Naive B cell (primary cell): ENCODE data around the gene RNF208. TPM values are rescaled to one million over a fixed set of nuclear protein-coding genes. Genes with fewer than 3 reads are reported as not detected.

ENCODE experiments used
- ATAC-seq, 2 donors: fragments of 150-1000 bp; cut with Tn5 transposase; 2 replicates each; pipeline ENCODE4 v1.10.0; 2021; ENCODE audit warnings: low read depth in 2 of 2, mild to moderate bottlenecking in 2 of 2, moderate library complexity in 2 of 2
- DNase-seq: peaks from one replicate; pipeline ENCODE4 v3.0.0; 2022
- H3K27ac Mint-ChIP-seq, 6 donors: one replicate each; pipeline ENCODE4 v1.8.0; 2020 to 2022; ENCODE audit warnings: mild to moderate bottlenecking in 6 of 6, mixed read lengths in 6 of 6, moderate library complexity in 5 of 6, inconsistent platforms in 2 of 6
- H3K27me3 Mint-ChIP-seq, 3 donors: one replicate each; pipeline ENCODE4 v1.8.0; 2021 to 2022; ENCODE audit warnings: mixed read lengths in 3 of 3, mild to moderate bottlenecking in 1 of 3
- H3K36me3 Mint-ChIP-seq, 2 donors: one replicate each; pipeline ENCODE4 v1.8.0; 2020 to 2022; ENCODE audit warnings: mixed read lengths in 2 of 2, inconsistent platforms in 1 of 2, mild to moderate bottlenecking in 1 of 2
- H3K4me1 Mint-ChIP-seq, 3 donors: one replicate each; pipeline ENCODE4 v1.8.0; 2020 to 2022; ENCODE audit warnings: mixed read lengths in 3 of 3, inconsistent platforms in 1 of 3, mild to moderate bottlenecking in 1 of 3, moderate library complexity in 1 of 3
- H3K4me3 Mint-ChIP-seq, 8 donors: one replicate each; pipeline ENCODE4 v1.8.0; 2020 to 2022; ENCODE audit warnings: mild to moderate bottlenecking in 8 of 8, mixed read lengths in 8 of 8, moderate library complexity in 8 of 8, inconsistent platforms in 2 of 8
- H3K9me3 Mint-ChIP-seq, 7 donors: one replicate each; pipeline ENCODE4 v1.8.0; 2020 to 2022; ENCODE audit warnings: mixed read lengths in 7 of 7, mild to moderate bottlenecking in 5 of 7, inconsistent platforms in 2 of 7, moderate library complexity in 1 of 7
- polyA plus RNA-seq, 6 donors: library from polyadenylated mRNA; unstranded; fragments of 300-500 nt; fragmentation: Illumina TruSeq; gene quantifications; one replicate each; pipeline ENCODE4 v1.2.3, GENCODE V29; 2021; ENCODE audit warnings: low read depth in 6 of 6

The RNF208 gene, protein sequence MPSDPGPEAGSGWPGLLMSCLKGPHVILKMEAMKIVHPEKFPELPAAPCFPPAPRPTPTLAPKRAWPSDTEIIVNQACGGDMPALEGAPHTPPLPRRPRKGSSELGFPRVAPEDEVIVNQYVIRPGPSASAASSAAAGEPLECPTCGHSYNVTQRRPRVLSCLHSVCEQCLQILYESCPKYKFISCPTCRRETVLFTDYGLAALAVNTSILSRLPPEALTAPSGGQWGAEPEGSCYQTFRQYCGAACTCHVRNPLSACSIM
- polyA plus RNA-seq: under 1 TPM in 1 of 6 donors, not detected in 5; 0.30 TPM

GRCh38 chr9:137222190-137223077 lies at the start of gene RNF208:
Gene RNF208, minus strand, starts transcription at chr9:137222240. Its CDS starts 1,028 bp downstream, at chr9:137221212.
- Mint-ChIP-seq H3K27ac (peak within 1 kb of the TSS in 5 of 6 donors; percentile 66 to 97 (median 75)), H3K4me3 (peak within 1 kb of the TSS; percentile 75 to 92 (median 80)), H3K27me3 (peaks cover 0 to 2% (median 2%) of the 10 kb centered on the region in 3 donors), H3K4me1 (peaks cover 4 to 8% (median 7%) of the 10 kb centered on the region in 3 donors), H3K36me3 (no peaks in the 10 kb centered on the region), H3K9me3 (no peaks in the 10 kb centered on the region)
- no peak for ATAC-seq
- no peak for DNase-seq

DNA sequence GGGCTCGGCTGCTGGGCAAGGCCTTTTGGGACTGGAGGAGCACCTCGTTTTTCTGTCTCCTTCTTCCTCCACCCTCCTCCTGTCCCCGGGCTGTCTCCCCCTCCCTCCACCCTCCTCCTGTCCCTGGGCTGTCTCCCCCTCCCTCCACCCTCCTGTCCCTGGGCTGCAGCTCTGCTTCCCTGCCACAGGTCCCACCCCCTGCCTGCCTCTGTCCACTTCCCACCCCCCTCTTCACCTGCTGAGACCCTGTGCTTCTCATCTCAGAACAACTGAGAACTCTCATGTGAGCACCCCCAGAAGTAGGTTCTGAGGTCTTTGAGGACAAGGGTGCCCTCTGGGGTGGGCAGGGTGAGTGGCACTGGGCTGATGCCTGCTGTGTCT lies 49.6 kb upstream of the RNF208 start:
- no peaks in the 10 kb centered on the region for H3K9me3 Mint-ChIP-seq
- DNase-seq (no peak), ATAC-seq (no peak)
- no peak overlapping the region for H3K4me3 Mint-ChIP-seq
- peak overlapping the region in 1 of 6 donors; percentile 44 for H3K27ac Mint-ChIP-seq
- H3K36me3 Mint-ChIP-seq: peaks cover 5 to 8% of the 10 kb centered on the region in 2 donors
- H3K27me3 Mint-ChIP-seq: no peaks in the 10 kb centered on the region
- H3K4me1 Mint-ChIP-seq: peaks cover 38 to 48% (median 47%) of the 10 kb centered on the region in 3 donors

DNA sequence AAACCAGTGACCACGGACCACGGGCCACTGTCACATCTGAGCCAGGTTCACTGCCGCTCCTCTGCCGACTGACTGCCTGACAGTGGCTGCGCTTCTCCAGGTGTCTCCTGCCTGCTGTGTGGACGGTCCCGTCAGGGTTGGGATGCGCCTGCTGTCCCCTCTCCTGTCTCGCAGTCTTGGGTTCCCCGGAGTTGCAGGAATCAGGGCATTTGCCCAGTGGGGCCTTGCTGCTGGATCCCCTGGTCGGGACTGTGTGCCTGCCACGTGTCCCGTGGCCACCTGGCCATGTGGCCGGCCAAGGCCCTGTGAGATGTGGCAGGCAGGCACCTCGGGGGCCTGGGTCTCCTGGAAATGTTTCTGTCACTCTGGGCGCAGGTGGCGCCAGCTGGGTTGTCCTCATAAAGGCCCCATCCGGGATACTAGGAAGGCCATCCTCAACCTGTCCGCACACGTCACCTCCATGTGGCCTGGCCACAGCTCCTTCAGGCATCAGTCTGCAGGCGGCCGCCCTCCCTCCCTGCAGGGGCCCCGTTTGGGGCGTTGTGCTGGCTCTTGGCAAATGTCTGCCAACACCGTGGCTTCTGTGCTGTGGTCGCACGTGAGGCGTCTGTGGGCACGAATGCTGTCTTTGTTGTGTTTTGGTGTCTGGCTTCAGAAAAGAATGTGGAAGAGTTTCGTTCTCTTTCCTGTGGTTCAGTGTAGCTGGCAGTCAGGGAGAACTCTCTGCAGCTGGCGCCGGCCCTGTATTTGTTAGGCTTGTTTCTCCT lies 49.1 kb upstream of the RNF208 start:
- ATAC-seq (no peak), DNase-seq (no peak)
- H3K4me3 Mint-ChIP-seq: peak overlapping the region in 1 of 8 donors; percentile 16
- H3K9me3 Mint-ChIP-seq: no peaks in the 10 kb centered on the region
- H3K27me3 Mint-ChIP-seq: no peaks in the 10 kb centered on the region
- peaks cover 36 to 44% (median 44%) of the 10 kb centered on the region in 3 donors for H3K4me1 Mint-ChIP-seq
- H3K36me3 Mint-ChIP-seq: peaks cover 5 to 8% of the 10 kb centered on the region in 2 donors
- H3K27ac Mint-ChIP-seq: peak overlapping the region in 1 of 6 donors; percentile 44

DNA sequence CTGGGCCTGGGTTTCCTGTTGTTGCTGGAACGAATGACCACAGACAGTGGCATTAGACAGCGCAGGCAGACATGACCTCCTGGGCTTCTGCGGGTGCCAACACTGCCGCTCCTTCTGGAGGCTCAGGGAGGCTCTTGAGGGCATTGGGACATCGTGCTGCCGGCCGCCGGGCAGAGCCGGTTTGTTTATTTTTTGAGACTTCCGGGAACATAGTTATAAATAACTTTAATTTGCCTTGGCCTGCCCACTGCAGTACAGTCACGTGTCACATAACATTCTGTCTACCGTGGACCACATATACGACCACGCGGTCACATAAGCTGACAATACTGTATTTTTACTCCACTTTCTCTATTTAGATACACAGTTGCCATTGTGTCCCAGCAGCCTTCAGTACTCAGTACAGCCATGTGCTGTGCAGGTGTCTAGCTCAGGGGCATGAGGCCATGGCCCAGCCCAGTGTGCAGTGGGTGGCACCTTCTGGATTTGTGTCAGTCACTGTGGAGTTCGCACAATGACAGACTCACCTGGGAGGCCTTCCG lies 47.3 kb upstream of the RNF208 start:
- Mint-ChIP-seq H3K4me3 (peak overlapping the region in 6 of 8 donors; percentile 27 to 59 (median 48)), H3K4me1 (peaks cover 21 to 27% (median 27%) of the 10 kb centered on the region in 3 donors), H3K27ac (peak overlapping the region in 2 of 6 donors; percentile 10 to 50), H3K27me3 (no peaks in the 10 kb centered on the region), H3K36me3 (peaks cover 5 to 8% of the 10 kb centered on the region in 2 donors), H3K9me3 (no peaks in the 10 kb centered on the region)
- no peak for DNase-seq
- ATAC-seq: peak; percentile 36 to 67

- ATAC-seq: peak in 1 of 2 donors; percentile 15
- Mint-ChIP-seq H3K4me3 (peak overlapping the region in 6 of 8 donors; percentile 27 to 61 (median 53)), H3K27ac (peak overlapping the region in 4 of 6 donors; percentile 31 to 68 (median 46)), H3K36me3 (peaks cover 5 to 8% of the 10 kb centered on the region in 2 donors), H3K4me1 (peaks cover 21 to 29% (median 26%) of the 10 kb centered on the region in 3 donors), H3K27me3 (no peaks in the 10 kb centered on the region), H3K9me3 (no peaks in the 10 kb centered on the region)
- no peak for DNase-seq
Observed at GRCh38 chr9:137268538-137269201, 46.6 kb upstream of the RNF208 start.

DNA sequence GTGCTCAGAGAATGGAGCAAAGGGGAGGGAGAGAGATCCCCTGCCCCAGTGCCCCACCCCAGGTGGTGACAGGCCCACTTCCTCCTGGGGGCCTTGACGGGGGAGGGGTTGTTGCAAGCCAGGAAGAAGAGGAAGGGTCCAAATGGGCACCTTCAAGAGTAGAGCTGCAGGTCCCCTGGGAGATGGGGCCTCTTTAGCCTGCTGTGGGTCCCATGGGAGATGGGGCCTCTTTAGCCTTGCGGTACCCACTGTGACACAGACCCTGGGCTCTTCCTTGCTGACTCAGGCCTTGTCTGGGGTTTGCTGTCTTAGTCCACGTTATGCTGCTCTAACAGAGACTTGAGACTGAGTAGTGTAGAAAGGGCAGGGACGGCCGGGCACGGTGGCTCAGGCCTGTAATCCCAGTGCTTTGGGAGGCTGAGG lies 45.9 kb upstream of the RNF208 start:
- Mint-ChIP-seq H3K27ac (peak overlapping the region; percentile 20 to 84 (median 58)), H3K4me1 (peaks cover 24 to 32% (median 26%) of the 10 kb centered on the region in 3 donors), H3K36me3 (peaks cover 5 to 8% of the 10 kb centered on the region in 2 donors), H3K27me3 (no peaks in the 10 kb centered on the region), H3K9me3 (no peaks in the 10 kb centered on the region), H3K4me3 (peak overlapping the region in 7 of 8 donors; percentile 29 to 61 (median 51))
- no peak for DNase-seq
- peak; percentile 33 to 36 for ATAC-seq

GRCh38 chr9:137266585-137267453 lies 44.8 kb upstream of the RNF208 start:
- Mint-ChIP-seq H3K4me3 (no peak overlapping the region), H3K4me1 (peaks cover 25 to 32% (median 26%) of the 10 kb centered on the region in 3 donors), H3K36me3 (peaks cover 5 to 8% of the 10 kb centered on the region in 2 donors), H3K27ac (no peak overlapping the region), H3K9me3 (peaks cover 0 to under 1% (median 0%) of the 10 kb centered on the region in 7 donors), H3K27me3 (no peaks in the 10 kb centered on the region)
- ATAC-seq: no peak
- DNase-seq: no peak

GRCh38 chr9:137266162-137266527 lies 44.1 kb upstream of the RNF208 start:
- Mint-ChIP-seq H3K4me3 (no peak overlapping the region), H3K36me3 (peaks cover 5 to 8% of the 10 kb centered on the region in 2 donors), H3K27me3 (no peaks in the 10 kb centered on the region), H3K9me3 (peaks cover 0 to 2% (median 0%) of the 10 kb centered on the region in 7 donors), H3K4me1 (peaks cover 23 to 28% (median 26%) of the 10 kb centered on the region in 3 donors), H3K27ac (no peak overlapping the region)
- no peak for ATAC-seq
- DNase-seq: no peak

DNA sequence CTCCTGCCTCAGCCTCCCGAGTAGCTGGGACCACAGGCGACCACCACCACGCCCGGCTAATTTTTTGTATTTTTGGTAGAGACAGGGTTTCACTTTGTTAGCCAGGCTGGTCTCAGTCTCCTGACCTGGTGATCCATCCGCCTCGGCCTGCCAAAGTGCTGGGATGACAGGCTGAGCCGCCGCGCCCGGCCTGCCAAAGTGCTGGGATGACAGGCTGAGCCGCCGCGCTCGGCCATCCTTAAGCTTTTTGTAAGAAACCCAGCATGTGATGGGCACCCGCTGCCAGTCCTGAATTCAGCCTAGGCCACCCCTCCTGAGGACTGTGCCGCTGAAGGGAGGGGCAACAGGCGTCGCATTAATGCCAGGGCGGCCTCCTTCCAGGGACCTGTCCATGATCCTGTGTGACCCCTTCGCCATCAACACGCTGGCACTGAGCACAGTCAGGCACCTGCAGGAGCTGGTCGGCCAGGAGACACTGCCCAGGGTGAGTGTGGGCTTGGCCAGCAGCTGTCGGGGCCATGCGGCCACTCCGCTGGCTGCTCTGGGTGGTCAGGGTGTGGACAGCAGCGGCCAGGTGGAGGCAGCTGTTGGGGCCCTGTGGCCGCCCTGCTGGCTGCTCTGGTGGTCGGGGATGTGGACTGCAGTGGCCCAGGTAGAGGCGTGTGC lies 43.6 kb upstream of the RNF208 start:
- Mint-ChIP-seq H3K27ac (no peak overlapping the region), H3K27me3 (no peaks in the 10 kb centered on the region), H3K4me3 (no peak overlapping the region)

GRCh38 chr9:137264067-137264466 lies 42.0 kb upstream of the RNF208 start:
- Mint-ChIP-seq H3K27me3 (no peaks in the 10 kb centered on the region), H3K9me3 (peaks cover 0 to 2% (median 0%) of the 10 kb centered on the region in 7 donors), H3K4me3 (no peak overlapping the region), H3K4me1 (peaks cover 17 to 21% (median 20%) of the 10 kb centered on the region in 3 donors), H3K27ac (no peak overlapping the region), H3K36me3 (peaks cover 5 to 8% of the 10 kb centered on the region in 2 donors)
- ATAC-seq (no peak), DNase-seq (no peak)

More for the DNA sequence above, 43.6 kb upstream of the RNF208 start:
- Mint-ChIP-seq H3K9me3 (peaks cover 0 to 2% (median 0%) of the 10 kb centered on the region in 7 donors), H3K36me3 (peaks cover 5 to 8% of the 10 kb centered on the region in 2 donors), H3K4me1 (peaks cover 23 to 28% (median 26%) of the 10 kb centered on the region in 3 donors)
- DNase-seq (no peak), ATAC-seq (no peak)

DNA sequence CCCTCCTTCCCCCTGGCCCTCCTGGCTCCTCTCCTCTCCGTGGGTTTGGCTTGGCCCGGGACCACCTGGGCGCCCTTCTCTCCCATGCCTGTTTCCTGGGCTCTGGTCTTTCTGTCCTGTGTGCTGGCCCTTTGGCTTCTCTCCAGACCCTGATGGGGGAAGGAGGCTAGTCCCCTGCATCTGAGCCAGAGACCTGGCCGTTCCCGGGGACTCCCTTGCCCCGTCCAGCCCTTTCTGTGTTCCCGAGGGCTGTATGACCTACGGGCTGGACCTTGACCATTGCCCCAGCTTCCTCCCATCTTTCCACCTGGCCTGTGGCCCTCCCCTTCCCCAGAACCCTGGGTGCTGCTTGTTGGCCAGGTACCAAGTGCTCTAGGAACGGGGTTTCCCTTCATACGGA lies 41.5 kb upstream of the RNF208 start:
- H3K36me3 Mint-ChIP-seq: peaks cover under 1 to 3% of the 10 kb centered on the region in 2 donors
- H3K4me1 Mint-ChIP-seq: peaks cover 13 to 17% (median 16%) of the 10 kb centered on the region in 3 donors
- no peaks in the 10 kb centered on the region for H3K27me3 Mint-ChIP-seq
- H3K4me3 Mint-ChIP-seq: peak overlapping the region in 1 of 8 donors; percentile 42
- peaks cover 0 to 2% (median 0%) of the 10 kb centered on the region in 7 donors for H3K9me3 Mint-ChIP-seq
- no peak for DNase-seq
- ATAC-seq: no peak
- H3K27ac Mint-ChIP-seq: no peak overlapping the region
